HG03432 (cell line): ENCODE results near the gene DCTN4.
"Not testable (repeated sequence)": the region's sequence is repeated elsewhere in the genome, so short reads cannot be mapped to it uniquely, and the experiment has no call there.

Source experiments
- ATAC-seq: cut with Tn5 transposase; IDR thresholded peaks from one replicate; pipeline ENCODE4 v1.9.1; 2021; ENCODE audit warnings: mild to moderate bottlenecking, moderate library complexity; ENCODE audit not compliant: unreplicated experiment

Gene DCTN4

GRCh38 chr5:150778517-150779396 lies 19.9 kb upstream of the DCTN4 start, which contains the start of gene SMIM3:
Gene SMIM3, plus strand, starts transcription at chr5:150778757. Its CDS starts 16,684 bp downstream, at chr5:150795441.
- peak; percentile 41 for ATAC-seq

GRCh38 chr5:150778088-150778516 lies 19.3 kb upstream of the DCTN4 start:
- ATAC-seq: no peak

- ATAC-seq: no peak
Measured at GRCh38 chr5:150777685-150778084, 18.9 kb upstream of the DCTN4 start.

GRCh38 chr5:150774145-150774544 lies 15.3 kb upstream of the DCTN4 start:
- ATAC-seq: no peak

GRCh38 chr5:150771034-150771795 lies 12.4 kb upstream of the DCTN4 start:
- no peak for ATAC-seq

GRCh38 chr5:150766251-150766650 lies 7.4 kb upstream of the DCTN4 start:
- ATAC-seq: no peak

GRCh38 chr5:150765799-150766169 lies 7.0 kb upstream of the DCTN4 start:
- ATAC-seq: no peak

- ATAC-seq: no peak
Measured at GRCh38 chr5:150765011-150765798, 6.4 kb upstream of the DCTN4 start.

GRCh38 chr5:150764530-150764929 lies 5.7 kb upstream of the DCTN4 start:
- no peak for ATAC-seq

- ATAC-seq: no peak
Measured at GRCh38 chr5:150763023-150763769, 4.4 kb upstream of the DCTN4 start.

- no peak for ATAC-seq
Measured at GRCh38 chr5:150762211-150762610, 3.4 kb upstream of the DCTN4 start.

- ATAC-seq: no peak
Measured at GRCh38 chr5:150759334-150759583, 442 bp upstream of the DCTN4 start.

- peak; percentile 18 for ATAC-seq
Measured at GRCh38 chr5:150758203-150758530, 650 bp downstream of the DCTN4 start.

- ATAC-seq: no peak
Measured at GRCh38 chr5:150757087-150757649, 1.6 kb downstream of the DCTN4 start.

GRCh38 chr5:150753863-150754262 lies 5.0 kb downstream of the DCTN4 start:
- no peak for ATAC-seq

GRCh38 chr5:150753463-150753862 lies 5.4 kb downstream of the DCTN4 start:
- no peak for ATAC-seq

- ATAC-seq: no peak
Measured at GRCh38 chr5:150751096-150751891, 7.5 kb downstream of the DCTN4 start.

GRCh38 chr5:150750469-150750868 lies 8.3 kb downstream of the DCTN4 start:
- no peak for ATAC-seq

GRCh38 chr5:150743142-150743488 lies 15.7 kb downstream of the DCTN4 start:
- not testable (repeated sequence) for ATAC-seq
